HG03342 (cell line): ENCODE measurements around the gene SERPINH1.

Experiments used
- ATAC-seq: cut with Tn5 transposase; IDR thresholded peaks from one replicate; pipeline ENCODE4 v1.9.1; 2021; ENCODE audit warnings: mild to moderate bottlenecking, moderate library complexity; ENCODE audit not compliant: unreplicated experiment

SERPINH1 gene

DNA sequence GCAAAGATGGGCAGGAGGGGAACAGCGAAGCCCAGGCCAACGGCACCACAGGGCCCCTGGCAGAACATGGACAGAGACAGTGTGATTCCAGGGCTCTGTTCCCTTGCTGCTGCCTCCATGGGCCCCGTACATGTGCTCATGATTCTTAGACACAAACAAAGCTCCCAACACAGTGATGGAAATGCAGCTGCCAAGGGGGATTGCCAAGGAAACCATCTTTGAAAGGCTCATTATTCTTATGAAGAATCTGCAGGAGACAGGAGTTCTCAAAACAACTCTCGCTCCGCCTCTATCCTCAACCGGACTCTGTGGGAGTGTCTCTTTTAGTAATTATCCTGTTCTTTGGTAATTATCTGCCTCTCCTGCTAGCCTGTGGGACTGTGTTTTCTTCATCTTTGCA lies 32.2 kb downstream of the SERPINH1 start:
- ATAC-seq, result no peak

DNA sequence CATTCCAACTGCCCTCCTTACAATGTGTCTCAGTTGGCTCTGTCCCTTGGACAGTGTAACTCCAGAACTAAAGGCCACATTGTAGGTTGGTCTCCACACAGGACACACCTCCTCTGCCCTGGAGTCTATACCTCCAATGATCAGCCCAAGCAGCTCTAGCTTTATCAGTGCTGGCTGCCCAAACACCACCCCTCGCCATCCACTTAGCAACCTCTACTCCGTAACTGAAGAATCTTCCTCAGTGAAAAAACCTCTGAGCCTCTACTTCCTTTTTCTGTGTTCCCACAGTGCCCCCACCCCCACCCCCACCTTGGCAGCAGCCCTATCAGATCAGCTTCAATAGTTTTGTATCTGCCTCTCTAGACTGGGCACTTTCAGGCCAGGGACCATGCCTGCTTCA lies 33.4 kb downstream of the SERPINH1 start:
- ATAC-seq, result no peak

DNA sequence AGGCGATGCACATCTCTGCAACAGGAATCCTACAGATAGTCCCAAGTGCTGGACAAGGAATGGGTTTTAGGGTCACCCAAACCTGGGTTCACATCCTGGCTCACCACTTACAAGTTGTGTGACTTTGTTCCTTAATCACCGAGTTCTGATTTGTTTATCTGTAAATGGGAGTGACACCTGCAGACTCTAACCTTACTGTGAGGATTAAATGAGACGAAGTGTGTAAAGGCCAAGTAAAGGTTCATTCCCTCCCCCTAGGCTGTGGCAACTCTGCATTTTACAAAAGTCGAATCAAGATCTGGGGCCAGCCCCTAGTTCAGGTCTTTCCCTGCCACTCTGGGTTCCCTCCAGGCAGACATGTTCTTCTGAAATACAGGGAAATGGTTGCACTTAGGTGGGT lies 34.9 kb downstream of the SERPINH1 start:
- no peak for ATAC-seq

DNA sequence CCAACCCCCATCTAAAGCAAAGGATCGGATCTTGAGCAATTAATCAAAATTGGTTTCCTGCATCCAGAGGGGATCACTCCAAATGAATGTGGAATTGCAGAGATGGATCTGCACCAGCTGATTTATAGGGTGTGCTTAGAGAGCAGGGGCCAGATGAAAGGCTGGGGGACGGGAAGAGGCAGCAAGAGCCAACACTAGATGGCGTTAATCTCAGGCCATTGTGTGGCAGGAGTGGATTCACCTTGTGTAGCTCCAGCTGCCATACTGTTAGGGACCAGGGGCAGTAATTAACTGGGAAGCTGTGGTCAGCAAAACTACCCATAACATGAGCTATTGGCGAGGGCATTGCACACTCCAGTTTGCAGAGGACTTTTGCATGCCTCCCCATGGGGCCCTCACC lies 35.6 kb downstream of the SERPINH1 start:
- ATAC-seq, result no peak

DNA sequence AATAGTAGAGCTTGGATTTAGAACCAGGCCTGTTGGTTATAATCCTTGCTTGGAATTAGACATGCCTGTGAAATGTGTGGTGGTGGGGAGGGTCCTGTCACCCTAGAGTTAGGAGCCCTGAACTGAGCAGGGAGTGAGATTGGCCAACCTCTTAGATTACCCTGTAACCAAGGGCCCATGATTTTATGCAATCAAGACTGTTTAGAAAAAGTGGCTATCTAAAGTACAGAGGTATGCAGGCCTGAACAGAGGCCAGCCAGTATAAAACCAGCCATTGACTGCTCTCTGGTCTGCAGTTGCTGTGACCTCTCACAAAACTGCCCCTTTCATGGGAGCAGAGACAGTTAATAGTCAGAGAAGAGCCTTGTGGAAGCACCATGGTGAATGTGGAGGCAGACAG lies 36.2 kb downstream of the SERPINH1 start:
- no peak for ATAC-seq

DNA sequence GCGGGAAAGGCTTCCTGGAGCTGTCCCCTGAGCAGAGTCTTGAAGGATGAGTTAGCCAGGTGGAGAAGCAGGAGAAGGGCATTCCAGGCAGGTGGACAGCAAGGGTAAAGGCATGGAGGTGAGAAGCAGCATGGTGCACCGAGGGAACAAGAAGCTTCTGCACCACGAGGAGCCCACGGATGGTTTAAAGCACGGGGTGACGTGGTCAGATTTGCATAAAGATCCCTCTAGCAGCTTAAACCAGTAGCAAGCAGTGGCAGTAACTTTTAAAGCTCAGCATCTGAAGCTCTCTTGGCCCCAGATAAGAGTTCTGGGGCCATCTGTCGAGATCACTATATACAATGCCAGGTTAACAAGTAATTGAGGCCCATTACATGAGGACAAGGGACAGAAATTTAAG lies 36.8 kb downstream of the SERPINH1 start:
- no peak for ATAC-seq

DNA sequence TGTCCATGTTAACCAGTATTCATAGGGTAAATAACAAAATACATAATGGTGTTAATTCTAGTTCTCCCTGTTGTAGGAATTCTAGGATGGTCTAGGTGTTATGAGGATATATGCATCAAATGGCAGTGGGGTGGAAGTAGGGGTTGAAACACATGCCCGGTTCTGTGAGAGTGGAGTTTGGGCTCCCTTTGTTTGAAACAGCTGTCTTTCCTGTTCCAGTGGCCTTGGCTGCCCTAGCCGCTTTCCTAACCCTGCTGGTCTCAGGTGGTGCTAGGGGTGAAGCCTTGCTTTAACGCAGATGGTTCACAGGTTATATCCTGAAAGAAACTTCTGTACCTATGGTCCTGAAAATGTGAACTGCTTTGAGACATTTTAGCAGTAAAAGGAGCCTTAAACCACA lies 38.3 kb downstream of the SERPINH1 start:
- ATAC-seq, result no peak

DNA sequence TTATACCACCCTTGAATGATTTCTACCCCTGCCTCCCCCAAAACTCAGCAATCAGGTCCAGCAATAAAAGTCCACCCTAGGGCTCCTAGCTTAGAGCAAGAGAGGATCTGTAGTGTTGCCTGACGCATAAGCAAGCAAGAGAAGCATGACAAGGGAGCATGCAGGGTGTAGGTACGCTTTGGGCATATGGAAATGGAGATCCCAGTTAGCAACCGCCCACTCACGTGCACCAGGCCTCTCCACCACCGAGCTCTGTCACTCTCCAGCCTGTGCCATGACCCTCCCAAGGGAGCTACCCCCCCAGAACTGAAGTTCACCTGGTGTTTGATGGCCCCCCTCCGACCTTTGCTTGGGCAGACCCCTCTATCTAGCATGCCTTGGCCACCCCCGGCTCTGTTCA lies 39.4 kb downstream of the SERPINH1 start:
- ATAC-seq, result no peak

DNA sequence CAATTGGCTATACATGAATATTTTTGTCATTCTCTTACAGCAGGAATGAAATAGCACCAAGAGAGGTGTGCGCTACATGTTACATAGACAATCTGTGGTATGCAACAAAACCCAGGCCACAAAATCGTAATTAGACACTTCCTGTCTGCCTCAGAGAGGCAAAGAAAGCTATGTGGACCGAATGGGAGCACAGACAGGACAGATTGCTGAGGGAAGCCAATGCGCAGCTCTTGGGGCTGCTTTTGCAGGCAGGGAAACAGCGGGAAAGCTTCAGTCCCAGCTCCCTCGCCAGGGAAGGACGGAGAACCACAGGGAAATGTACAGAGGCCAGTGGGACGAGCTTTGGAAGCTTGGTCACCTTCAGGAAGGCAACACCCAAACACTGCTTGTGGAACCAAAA lies 40.9 kb downstream of the SERPINH1 start:
- ATAC-seq, result no peak

DNA sequence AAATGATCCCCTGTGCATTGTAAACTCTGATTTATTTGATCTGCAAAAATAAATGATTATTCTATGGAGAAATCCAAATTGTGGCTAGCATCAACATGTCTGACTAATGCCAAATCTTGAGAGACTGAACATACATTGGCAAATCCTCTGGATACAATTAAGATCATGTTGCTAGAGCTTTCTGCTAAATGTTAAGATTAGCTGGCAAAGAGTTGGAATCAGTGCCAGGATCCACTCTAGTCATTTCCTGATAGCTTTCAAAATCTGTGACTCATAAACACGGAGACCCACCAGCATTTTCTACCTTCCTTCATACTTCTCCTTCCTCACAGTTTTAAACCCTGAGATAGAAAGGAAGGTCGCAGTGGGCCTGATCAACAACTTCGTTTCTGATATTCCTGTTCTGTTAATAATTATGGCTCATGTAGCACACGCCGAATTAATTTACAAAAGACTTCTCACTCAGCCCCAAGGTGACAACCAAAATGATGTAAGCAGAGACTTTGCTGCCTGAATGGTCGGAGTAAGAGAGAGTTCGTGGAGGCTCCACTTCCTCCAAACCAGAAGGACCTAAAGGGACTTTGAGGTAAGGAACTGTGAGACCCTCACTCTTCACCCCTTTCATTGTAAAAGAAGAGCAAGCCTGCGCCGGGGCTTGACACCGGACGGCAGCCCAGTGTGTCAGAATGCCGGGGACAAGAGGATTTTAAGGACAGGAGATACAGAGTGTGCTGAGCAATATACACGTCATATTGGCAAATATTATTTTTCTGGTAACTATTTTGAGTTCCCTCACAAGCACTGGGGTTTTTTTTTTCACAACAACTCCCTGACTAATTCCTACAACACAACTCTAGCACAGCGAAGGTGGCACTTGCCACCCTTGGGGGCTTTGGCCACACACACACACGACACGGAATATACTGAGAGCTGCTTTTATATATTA lies 42.0 kb downstream of the SERPINH1 start:
- no peak for ATAC-seq

DNA sequence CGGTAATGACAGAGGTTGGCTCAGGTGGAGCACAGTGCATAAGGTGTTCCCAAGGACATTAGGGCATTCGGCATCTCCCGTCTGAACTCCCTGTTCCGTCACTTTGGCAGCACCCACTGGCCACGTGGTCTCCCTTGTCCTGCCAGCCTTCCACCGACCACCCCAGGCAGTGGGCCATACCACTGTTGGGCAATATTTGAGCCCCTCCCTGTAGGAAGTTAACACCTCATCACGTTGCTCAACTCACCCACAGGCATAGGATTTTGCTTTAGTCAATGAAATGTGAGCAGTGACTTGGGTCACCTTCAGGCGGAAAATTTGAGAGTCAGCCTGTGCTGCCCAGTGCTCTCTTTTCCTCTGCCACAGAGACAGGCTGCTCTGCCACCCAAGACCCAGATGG lies 44.0 kb downstream of the SERPINH1 start:
- ATAC-seq, result no peak

DNA sequence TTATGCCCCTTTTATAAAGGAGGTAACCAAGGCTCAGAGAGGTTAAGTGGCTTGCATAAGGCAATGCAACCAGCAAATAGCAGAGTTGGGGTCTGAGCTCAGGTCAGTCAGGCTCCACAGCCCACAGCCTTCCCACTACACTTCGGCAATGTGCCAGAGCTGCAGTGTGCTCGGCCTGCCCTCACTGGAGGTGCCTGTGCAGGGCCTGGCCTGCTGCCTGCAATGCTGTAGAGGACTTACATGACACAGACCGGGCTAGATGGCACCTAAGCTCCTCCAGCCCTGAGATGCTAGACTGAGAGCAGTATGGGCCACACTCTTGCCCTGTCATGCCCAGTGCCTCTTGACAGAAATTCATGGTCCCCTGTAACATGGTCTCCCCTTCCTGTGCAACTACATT lies 49.8 kb downstream of the SERPINH1 start:
- ATAC-seq, result no peak

DNA sequence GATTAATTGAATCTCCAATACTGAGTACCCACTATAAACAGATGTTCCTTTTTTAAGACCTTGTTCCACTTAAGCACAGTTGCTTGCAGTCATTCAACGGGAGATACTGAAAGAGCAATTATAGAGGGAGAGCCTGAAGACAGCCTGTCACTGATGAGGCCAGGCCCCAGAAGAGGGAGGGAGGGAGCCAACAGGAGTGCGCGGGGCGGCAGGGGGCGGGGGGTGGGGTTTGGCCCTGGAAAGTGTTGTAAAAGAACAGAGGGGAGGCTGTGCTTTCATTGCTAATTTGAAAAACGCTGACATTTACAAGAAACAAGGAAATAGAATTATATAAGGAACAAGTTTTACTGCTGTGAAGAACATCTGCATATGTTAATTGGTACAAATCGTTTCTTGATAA lies 53.7 kb downstream of the SERPINH1 start:
- no peak for ATAC-seq

DNA sequence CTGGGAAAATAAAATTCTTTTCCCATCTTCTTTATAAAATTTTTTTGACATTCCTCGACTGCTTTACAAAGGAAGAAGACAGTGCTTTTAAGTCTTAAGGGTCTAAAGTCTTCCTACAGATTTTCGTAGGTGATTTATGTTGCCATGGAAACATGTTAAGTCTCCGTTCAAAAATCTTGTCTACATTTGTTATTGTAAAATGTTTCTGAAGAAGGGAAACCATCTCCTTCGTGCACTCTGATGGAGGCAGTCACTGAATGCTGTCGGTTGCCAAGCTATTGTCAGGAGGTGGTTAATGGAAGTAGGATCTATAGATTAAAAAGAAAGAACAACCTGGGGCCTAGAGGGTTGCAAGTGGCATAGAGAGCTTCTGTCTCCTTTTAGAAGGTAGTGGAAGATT lies 54.2 kb downstream of the SERPINH1 start:
- ATAC-seq, result no peak
